ENCODE measurements around the gene ZBTB7B. TPM values are rescaled to one million over a fixed set of nuclear protein-coding genes. Genes with fewer than 3 reads are reported as not detected.

The ZBTB7B gene
- total RNA-seq, 120 experiments from 2014 or later, result 10.0 to 57.9 (median 22.8) TPM

Small RNAs within 50 kb of the gene (microRNA-seq; reads per million reads assigned to microRNA genes)
- 0 to 0.86 (median 0) reads per million in 43 experiments for gene MIR4258

Other genes with a start within 250 kb of the ZBTB7B start
- 10 to 100 TPM; 14.9 to 97.0 (median 32.4) TPM for gene KCNN3, start 132.5 kb upstream of the ZBTB7B start, total RNA-seq
- 10 to 100 TPM; 28.0 to 64.2 (median 44.6) TPM for gene PMVK, start 66.1 kb upstream of the ZBTB7B start, total RNA-seq
- gene PBXIP1, start 46.7 kb upstream of the ZBTB7B start, total RNA-seq, result 100 to 1,000 TPM in 54 of 120 experiments, 10 to 100 TPM in 66; 40.2 to 244 (median 96.9) TPM
- gene PYGO2, start 41.0 kb upstream of the ZBTB7B start, total RNA-seq, result 10 to 100 TPM; 26.9 to 46.0 (median 33.8) TPM
- 10 to 100 TPM; 19.6 to 84.4 (median 32.6) TPM for gene SHC1, start 32.1 kb upstream of the ZBTB7B start, total RNA-seq
- 10 to 100 TPM in 89 of 120 experiments, 1 to 10 TPM in 31; 4.1 to 21.6 (median 11.6) TPM for gene CKS1B, start 28.1 kb upstream of the ZBTB7B start, total RNA-seq
- 10 to 100 TPM; 16.1 to 42.6 (median 25.5) TPM for gene FLAD1, start 19.5 kb upstream of the ZBTB7B start, total RNA-seq
- gene LENEP, start 9.2 kb upstream of the ZBTB7B start, total RNA-seq, result 1 to 10 TPM in 19 of 120 experiments, under 1 TPM in 7, not detected in 94; 0.71 to 2.7 (median 1.2) TPM
- gene DCST2, start 31.0 kb downstream of the ZBTB7B start, total RNA-seq, result 1 to 10 TPM in 51 of 120 experiments, under 1 TPM in 62, not detected in 7; 0.19 to 3.1 (median 0.92) TPM
- gene DCST1, start 31.0 kb downstream of the ZBTB7B start, total RNA-seq, result 1 to 10 TPM in 1 of 120 experiments, under 1 TPM in 15, not detected in 104; 0.14 to 1.1 (median 0.40) TPM
- 100 to 1,000 TPM in 2 of 120 experiments, 10 to 100 TPM in 118; 32.1 to 108 (median 62.7) TPM for gene ADAM15, start 48.5 kb downstream of the ZBTB7B start, total RNA-seq
- 1 to 10 TPM in 83 of 120 experiments, under 1 TPM in 31, not detected in 6; 0.41 to 3.5 (median 1.3) TPM for gene EFNA4, start 60.9 kb downstream of the ZBTB7B start, total RNA-seq
- 10 to 100 TPM in 118 of 120 experiments, 1 to 10 TPM in 2; 9.3 to 41.7 (median 22.4) TPM for gene EFNA3, start 76.0 kb downstream of the ZBTB7B start, total RNA-seq
- 100 to 1,000 TPM in 1 of 120 experiments, 10 to 100 TPM in 118, 1 to 10 TPM in 1; 8.7 to 144 (median 30.1) TPM for gene EFNA1, start 125.1 kb downstream of the ZBTB7B start, total RNA-seq
- gene SLC50A1, start 133.1 kb downstream of the ZBTB7B start, total RNA-seq, result 10 to 100 TPM in 40 of 120 experiments, 1 to 10 TPM in 80; 4.8 to 17.0 (median 9.0) TPM
- gene DPM3, start 137.7 kb downstream of the ZBTB7B start, total RNA-seq, result 10 to 100 TPM; 28.0 to 77.8 (median 52.8) TPM
- gene KRTCAP2, start 170.5 kb downstream of the ZBTB7B start, total RNA-seq, result 100 to 1,000 TPM in 14 of 120 experiments, 10 to 100 TPM in 106; 49.0 to 130 (median 82.4) TPM
- gene TRIM46, start 171.0 kb downstream of the ZBTB7B start, total RNA-seq, result 10 to 100 TPM; 10.2 to 31.0 (median 19.3) TPM
- gene THBS3, start 205.1 kb downstream of the ZBTB7B start, total RNA-seq, result 10 to 100 TPM; 10.2 to 41.2 (median 21.5) TPM
- gene MTX1, start 205.9 kb downstream of the ZBTB7B start, total RNA-seq, result 10 to 100 TPM; 13.5 to 26.7 (median 20.0) TPM